Measurements from ENCODE around the gene FAM89B.

- TF ChIP-seq, protein P1, sequence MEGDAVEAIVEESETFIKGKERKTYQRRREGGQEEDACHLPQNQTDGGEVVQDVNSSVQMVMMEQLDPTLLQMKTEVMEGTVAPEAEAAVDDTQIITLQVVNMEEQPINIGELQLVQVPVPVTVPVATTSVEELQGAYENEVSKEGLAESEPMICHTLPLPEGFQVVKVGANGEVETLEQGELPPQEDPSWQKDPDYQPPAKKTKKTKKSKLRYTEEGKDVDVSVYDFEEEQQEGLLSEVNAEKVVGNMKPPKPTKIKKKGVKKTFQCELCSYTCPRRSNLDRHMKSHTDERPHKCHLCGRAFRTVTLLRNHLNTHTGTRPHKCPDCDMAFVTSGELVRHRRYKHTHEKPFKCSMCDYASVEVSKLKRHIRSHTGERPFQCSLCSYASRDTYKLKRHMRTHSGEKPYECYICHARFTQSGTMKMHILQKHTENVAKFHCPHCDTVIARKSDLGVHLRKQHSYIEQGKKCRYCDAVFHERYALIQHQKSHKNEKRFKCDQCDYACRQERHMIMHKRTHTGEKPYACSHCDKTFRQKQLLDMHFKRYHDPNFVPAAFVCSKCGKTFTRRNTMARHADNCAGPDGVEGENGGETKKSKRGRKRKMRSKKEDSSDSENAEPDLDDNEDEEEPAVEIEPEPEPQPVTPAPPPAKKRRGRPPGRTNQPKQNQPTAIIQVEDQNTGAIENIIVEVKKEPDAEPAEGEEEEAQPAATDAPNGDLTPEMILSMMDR (IDR thresholded peaks at IDR 0.05; ENCODE audit: borderline replicate concordance, extremely low read depth, low read length, poor library complexity, severe bottlenecking) = no peak
- TF ChIP-seq EZH2 (IDR thresholded peaks at IDR 0.05; ENCODE audit: borderline replicate concordance, low read depth, low read length, severe bottlenecking) = no peak
These were observed 9.6 kb upstream of the FAM89B start for GRCh38 chr11:65562788-65563187.

All from DND-41 (cell line).